Measurements from ENCODE around the gene BUD23. TPM values are rescaled to one million over a fixed set of nuclear protein-coding genes. Genes with fewer than 3 reads are reported as not detected.

The BUD23 gene
- total and polyA plus RNA-seq, 9 of the 15 experiments (the other 6 are each of a cell fraction or from before 2014, with no cell fraction given): 79.5 to 270 (median 150) TPM

- no peak overlapping the region for H3K27ac ChIP-seq (ENCODE audit: extremely low read depth, low read depth, low read length)
- no peak overlapping the region; a peak in 1 of 4 replicates for H3K9ac ChIP-seq (ENCODE audit: insufficient read depth in 1 of 2, low read depth in 2 of 2, low read length in 2 of 2)
- H3K4me1 ChIP-seq (replicated peaks in 1 of 2; ENCODE audit: control insufficient read depth in 2 of 2, insufficient read depth in 2 of 2, low read length in 2 of 2): peaks cover 5% of the 10 kb centered on the region in 2 experiments; a peak in 4 of 5 replicates
- peaks cover 5 to 6% of the 10 kb centered on the region in 2 experiments; a peak in 3 of 5 replicates for H3K27me3 ChIP-seq (ENCODE audit: control insufficient read depth in 2 of 2, insufficient read depth in 2 of 2, low read length in 2 of 2)
- peaks cover 12% of the 10 kb centered on the region for H3K9me3 ChIP-seq (replicated peaks; ENCODE audit: control insufficient read depth, insufficient read depth, low read depth, low read length)
- WGBS (ENCODE audit: insufficient coverage, low coverage, missing lambda C conversion rate): 15% methylated on average over 8 of the region's 8 CpGs
- intact Hi-C loops (cut with micrococcal nuclease): no loop called here
- ChIA-PET CTCF (ENCODE audit: low intra/inter-chr PET ratio) (no interaction called here), POLR2A (interaction anchor here (0.5 to 0.9 kb wide), 2 partner anchors 13 to 31 kb away, joined by 3 to 5 read pairs; no protein-coding TSS in a partner anchor)
- H3K4me3 ChIP-seq: no peak overlapping the region
- in situ Hi-C loops (cut with MboI): no loop called here
- FAIRE-seq: no peak
- no peak for DNase-seq (ENCODE audit: extremely low read depth in 1 of 4, low spot score in 3 of 4)
- H3K9me1 ChIP-seq (ENCODE audit: control insufficient read depth, insufficient read depth, low read length): no peaks in the 10 kb centered on the region
- no peaks in the 10 kb centered on the region for H4K20me1 ChIP-seq (replicated peaks; ENCODE audit: control insufficient read depth, insufficient read depth, low read length)
- H3K4me2 ChIP-seq (ENCODE audit: insufficient read depth, low read length): no peak overlapping the region
- H3K79me2 ChIP-seq (ENCODE audit: control insufficient read depth, insufficient read depth, low read length): no peaks in the 10 kb centered on the region
- ATAC-seq: no peak
- BruUV-seq (replicated peaks): no TSS peak
- no peaks in the 10 kb centered on the region for H3K36me3 ChIP-seq (ENCODE audit: control insufficient read depth, insufficient read depth, low read length)
- no peak overlapping the region for H2AFZ ChIP-seq (ENCODE audit: low read depth, low read length)
- TF ChIP-seq POU5F1 (IDR thresholded peaks at IDR 0.05; ENCODE audit: borderline replicate concordance, low read depth, low read length, partially characterized antibody) (no peak), FOXK1 (CRISPR knock-in tag; IDR thresholded peaks at IDR 0.05; ENCODE audit: borderline replicate concordance) (no peak), HIVEP1 (CRISPR knock-in tag; IDR thresholded peaks at IDR 0.05) (no peak), ZNF830 (CRISPR knock-in tag; IDR thresholded peaks at IDR 0.05) (no peak), THRA (IDR thresholded peaks at IDR 0.05) (no peak), ZNF232 (CRISPR knock-in tag; IDR thresholded peaks at IDR 0.05) (no peak), NKRF (IDR thresholded peaks at IDR 0.05; ENCODE audit: borderline replicate concordance) (peak; percentile 48; the same call in 1 of the 2 replicates), ARNT (IDR thresholded peaks at IDR 0.05) (0 out of 4 replicates have a peak, but pooled peaks of 1 of the 2 experiments have one; percentile 33), ZC3H11A (IDR thresholded peaks at IDR 0.05; ENCODE audit: low read depth, low read length) (no peak), GATAD2B (IDR thresholded peaks at IDR 0.05; ENCODE audit: borderline replicate concordance) (no peak), HLTF (IDR thresholded peaks at IDR 0.05) (0 out of 2 replicates have a peak, but pooled peaks have one; percentile 15), MCM3 (IDR thresholded peaks at IDR 0.05) (peak; percentile 84), KDM1A (IDR thresholded peaks at IDR 0.05) (peak; percentile 15 to 38; a peak in 2 of 4 replicates), ZNF512 (tag; IDR thresholded peaks at IDR 0.05) (peak; percentile 92), TCF15 (CRISPR knock-in tag; IDR thresholded peaks at IDR 0.05) (no peak), SMAD3 (CRISPR knock-in tag; conservative IDR thresholded peaks at IDR 0.05) (no peak), XRCC4 (IDR thresholded peaks at IDR 0.05; ENCODE audit: extremely low read depth, insufficient read depth, insufficient read length) (no peak), EHMT2 (IDR thresholded peaks at IDR 0.05) (0 out of 2 replicates have a peak, but pooled peaks have one; percentile 12), NEUROD1 (IDR thresholded peaks at IDR 0.05; ENCODE audit: borderline replicate concordance, low read depth, low read length, partially characterized antibody) (no peak), PHF21A (IDR thresholded peaks at IDR 0.05; ENCODE audit: borderline replicate concordance, low read depth) (0 out of 2 replicates have a peak, but pooled peaks have one; percentile 31)
Measured at GRCh38 chr7:73659983-73660382, 23.4 kb upstream of the BUD23 start.
